ENCODE data around the gene TDRD9.

GRCh38 chr14:103894723-103895059 lies 33.6 kb upstream of the TDRD9 start:
- no peak for TF ChIP-seq CEBPB (IDR thresholded peaks at IDR 0.05; ENCODE audit: low read depth, low read length)
- no peak for TF ChIP-seq RAD21 (IDR thresholded peaks at IDR 0.05; ENCODE audit: low read length)
- TF ChIP-seq POLR2A (IDR thresholded peaks at IDR 0.05; ENCODE audit: low read depth, low read length) = no peak
- no peak for TF ChIP-seq CTCF (conservative IDR thresholded peaks at IDR 0.05; ENCODE audit: low read depth, low read length)
- TF ChIP-seq SMC3 (IDR thresholded peaks at IDR 0.05; ENCODE audit: low read depth, low read length) = no peak
- TF ChIP-seq CHD1 (IDR thresholded peaks at IDR 0.05; ENCODE audit: low read depth, low read length) = no peak
- TF ChIP-seq BHLHE40 (IDR thresholded peaks at IDR 0.05; ENCODE audit: low read depth, low read length) = no peak
- no peak for TF ChIP-seq MXI1 (IDR thresholded peaks at IDR 0.05; ENCODE audit: borderline replicate concordance, low read depth, low read length)
- TF ChIP-seq MAZ (IDR thresholded peaks at IDR 0.05; ENCODE audit: borderline replicate concordance, low read depth, low read length) = no peak
- no peak for TF ChIP-seq FOS (IDR thresholded peaks at IDR 0.05; ENCODE audit: low read depth, low read length)
- no peak for TF ChIP-seq RCOR1 (IDR thresholded peaks at IDR 0.05; ENCODE audit: insufficient replicate concordance, low read length)
- TF ChIP-seq RFX5 (IDR thresholded peaks at IDR 0.05; ENCODE audit: low read depth, low read length) = no peak
- TF ChIP-seq MAFK (IDR thresholded peaks at IDR 0.05; ENCODE audit: low read depth, low read length) = no peak

Data from IMR-90 (cell line).